LNCAP (cell line): Measurements from ENCODE around the gene GPR84.

Source experiments
- CTCF ChIP-seq: fragments of 450-650 bp; IDR thresholded peaks from 2 replicates; pipeline ENCODE4 v1.5.1; 2017; ENCODE audit warnings: mild to moderate bottlenecking

GPR84 gene

GRCh38 chr12:54376596-54376995, 12.3 kb upstream of the GPR84 start:
- TF ChIP-seq CTCF = no peak

DNA sequence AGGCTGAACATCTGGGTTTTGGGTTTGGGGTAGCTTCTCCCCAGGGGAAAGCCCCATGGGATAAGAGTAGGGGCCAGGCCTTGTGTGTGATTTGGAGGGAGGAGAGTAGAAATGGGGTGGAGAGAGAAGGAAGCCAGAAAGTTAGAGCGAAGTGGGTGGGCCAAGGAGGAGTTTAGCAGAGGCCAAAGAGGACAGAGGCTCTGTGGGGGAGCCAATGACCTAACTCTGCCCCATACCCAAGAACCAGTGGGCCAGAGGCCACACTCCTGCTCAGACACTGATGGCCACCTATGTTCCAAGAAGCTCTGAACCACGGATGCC, 10.9 kb upstream of the GPR84 start:
- no peak for TF ChIP-seq CTCF

DNA sequence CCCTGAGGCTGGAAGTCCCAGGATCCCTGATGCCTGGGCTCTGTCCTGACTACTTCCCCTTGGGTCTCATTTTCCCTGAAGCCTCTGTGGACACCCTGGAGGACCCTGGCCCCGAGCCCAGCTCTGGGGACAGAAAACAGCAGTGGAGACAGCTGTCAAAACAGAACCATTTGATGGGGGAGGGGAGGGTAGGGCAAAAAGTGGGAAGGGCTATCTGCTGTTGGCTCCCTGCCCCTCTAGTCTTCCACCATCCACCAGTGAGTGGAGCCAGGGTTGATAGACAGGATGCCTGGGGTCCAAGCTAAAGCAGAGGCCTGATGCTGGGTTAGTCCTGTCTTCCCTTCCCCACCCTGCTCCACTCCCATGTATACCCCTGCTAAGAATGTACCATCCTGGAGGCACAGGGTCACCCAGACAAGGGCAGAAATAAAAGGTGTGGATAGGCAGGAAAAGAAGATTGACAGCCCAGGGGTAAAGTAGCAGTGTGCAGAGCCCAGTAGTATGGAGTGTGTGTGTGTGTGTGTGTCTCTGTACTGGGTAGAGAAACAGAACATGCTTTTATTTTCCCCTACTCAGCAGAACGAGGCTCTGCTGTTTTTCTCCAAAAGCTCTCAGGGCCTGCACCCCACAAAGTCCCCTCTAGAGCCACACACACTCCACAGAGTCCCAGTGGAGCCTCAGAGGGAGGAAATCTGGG, 10.4 kb upstream of the GPR84 start:
- no peak for TF ChIP-seq CTCF

DNA sequence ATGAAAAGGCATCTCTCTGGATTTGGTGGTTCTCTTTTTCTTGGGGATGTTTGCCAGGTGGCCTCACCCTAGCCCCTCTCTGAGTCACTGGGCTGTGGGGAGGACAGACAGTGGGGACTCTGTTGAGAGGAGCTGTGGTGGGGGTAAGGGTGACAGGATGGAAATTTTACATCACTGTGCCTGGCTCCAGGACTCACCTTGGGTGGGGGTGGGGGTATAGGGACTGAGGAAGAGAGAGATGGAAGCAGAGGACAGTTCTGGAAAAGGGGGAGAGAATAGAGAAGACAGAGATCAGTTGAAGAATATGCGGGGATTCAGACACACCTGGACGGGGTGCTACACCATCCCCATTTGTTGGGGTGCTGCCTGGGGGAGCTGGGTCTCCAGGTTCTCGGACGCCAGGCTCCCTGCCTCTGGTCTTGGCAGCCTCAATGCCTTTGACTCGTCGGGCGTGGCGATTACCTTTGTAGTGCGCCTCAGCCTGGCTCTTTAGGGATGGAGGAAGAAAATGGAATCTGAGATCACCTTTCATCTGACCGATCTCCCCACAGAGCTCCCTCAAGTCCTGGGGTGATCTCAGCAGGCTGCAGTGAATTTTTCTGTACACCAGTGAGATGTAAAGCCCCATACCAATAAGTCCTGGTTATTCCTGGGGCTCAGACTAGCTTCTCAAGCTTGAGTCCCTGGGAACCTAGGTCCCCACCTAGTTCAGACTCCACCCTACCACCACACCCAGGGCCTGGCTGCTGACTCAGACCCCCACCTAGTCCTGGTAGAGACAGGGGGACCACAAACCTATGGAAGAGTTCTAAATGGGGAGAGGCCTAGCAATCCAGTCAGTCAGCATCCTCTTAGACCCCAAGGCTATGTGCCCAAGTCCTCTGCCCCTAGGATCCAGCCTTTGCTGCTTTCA, 9.6 kb upstream of the GPR84 start:
- no peak for TF ChIP-seq CTCF

- no peak for TF ChIP-seq CTCF
Observed at GRCh38 chr12:54372113-54372806, 8.0 kb upstream of the GPR84 start.

DNA sequence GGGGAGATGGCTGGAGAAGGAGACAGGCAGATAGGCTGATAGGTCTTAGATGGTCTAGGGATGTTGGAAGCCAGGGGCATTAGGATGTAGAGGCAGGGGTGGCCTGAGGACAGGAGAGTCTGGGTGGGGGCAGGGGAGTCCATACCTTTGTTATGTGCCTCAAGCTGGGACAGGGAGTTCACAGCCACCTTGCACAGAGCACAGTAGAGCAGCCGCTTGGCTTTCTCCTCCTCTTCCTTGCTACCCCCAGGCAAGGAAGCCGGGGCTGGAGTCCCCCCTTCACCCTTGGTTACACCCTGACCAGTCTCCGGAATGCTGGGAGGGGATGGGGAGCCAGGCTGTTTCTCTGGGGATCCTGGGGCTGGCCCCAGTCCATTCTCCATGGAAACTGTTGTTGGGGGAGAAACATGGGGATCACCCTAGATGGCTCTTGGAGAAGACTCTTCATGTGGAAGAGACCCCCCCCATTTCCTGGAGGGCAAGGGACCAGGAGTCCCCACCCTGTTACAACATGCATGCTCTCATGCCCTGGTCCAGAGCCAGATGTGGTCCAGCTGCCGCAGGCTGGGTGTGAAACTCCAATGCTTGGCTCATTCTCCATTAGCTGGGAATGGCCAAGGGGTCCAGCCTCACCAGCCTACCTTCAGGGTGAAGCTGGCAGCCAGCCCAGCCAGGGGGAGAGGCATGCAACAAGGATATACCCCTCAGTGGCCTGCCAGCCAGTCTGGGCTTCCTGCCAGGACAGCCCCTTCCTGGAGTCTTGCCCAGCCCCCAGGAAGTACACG, 7.2 kb upstream of the GPR84 start:
- TF ChIP-seq CTCF = no peak

GRCh38 chr12:54370171-54370730, 6.0 kb upstream of the GPR84 start:
- TF ChIP-seq CTCF = peak; percentile 87
